HepG2 (cell line): ENCODE measurements around the gene FGFBP1.

ENCODE experiments used
- BHLHE40 ChIP-seq: IDR thresholded peaks from 2 replicates; pipeline ENCODE4 v1.6.1; 2011; ENCODE audit warnings: low read length, improper control_type of control experiment
- CBX2 ChIP-seq, 2 experiments: fragments of 200-600 bp in 1 of 2; sonication (generic); formaldehyde crosslinking in 1 of 2; IDR thresholded peaks; 2 replicates each; pipeline versions ENCODE4 v1.7.0 to v1.8.1; 2018 to 2022; ENCODE audit warnings: low read depth in 2 of 2, low read length in 1 of 2, mild to moderate bottlenecking in 1 of 2, missing genetic modification reagents in 1 of 2
- CEBPB ChIP-seq: IDR thresholded peaks from 2 replicates; pipeline ENCODE4 v1.6.1; 2011; ENCODE audit warnings: low read depth, low read length, improper control_type of control experiment, borderline replicate concordance
- CTCF ChIP-seq: sonication (generic); formaldehyde crosslinking; IDR thresholded peaks from 2 replicates; pipeline ENCODE4 v1.5.0; 2020; ENCODE audit warnings: mild to moderate bottlenecking, missing genetic modification reagents, moderate library complexity
- GABPA ChIP-seq, 2 experiments: IDR thresholded peaks; 2 replicates each; pipeline ENCODE4 v1.6.1; 2011 to 2016; ENCODE audit warnings: low read depth in 2 of 2, low read length in 1 of 2, missing biosample characterization in 1 of 2, missing genetic modification characterization in 1 of 2
- HOMEZ ChIP-seq: IDR thresholded peaks from 2 replicates; pipeline ENCODE4 v1.6.1; 2016; ENCODE audit warnings: low read depth
- MEIS1 ChIP-seq: sonication (generic); formaldehyde crosslinking; IDR thresholded peaks from 2 replicates; pipeline ENCODE4 v1.9.0; 2021; ENCODE audit warnings: mild to moderate bottlenecking, missing genetic modification reagents, moderate library complexity, borderline replicate concordance
- ZMAT5 ChIP-seq: sonication (generic); formaldehyde crosslinking; IDR thresholded peaks from 2 replicates; pipeline ENCODE4 v1.5.0; 2020; ENCODE audit warnings: mild to moderate bottlenecking, low read depth, missing genetic modification reagents, borderline replicate concordance
- ZNF329 ChIP-seq: sonication (generic); formaldehyde crosslinking; IDR thresholded peaks from 2 replicates; pipeline ENCODE4 v1.9.0; 2021; ENCODE audit warnings: low read depth, mild to moderate bottlenecking, missing genetic modification reagents

GRCh38 chr4:15935504-15936402 is 2.8 kb downstream of the FGFBP1 start:
- TF ChIP-seq ZMAT5 (CRISPR knock-in tag), result no peak
- no peak for TF ChIP-seq BHLHE40
- TF ChIP-seq CEBPB, result no peak
- TF ChIP-seq MEIS1 (CRISPR knock-in tag), result no peak
- no peak for TF ChIP-seq CBX2 (IDR thresholded peaks at IDR 0.05; ENCODE audit: low read depth, low read length)
- no peak for TF ChIP-seq CBX2 (CRISPR knock-in tag; IDR thresholded peaks at IDR 0.05; ENCODE audit: low read depth)
- no peak for TF ChIP-seq GABPA (IDR thresholded peaks at IDR 0.05; ENCODE audit: low read depth, low read length)
- no peak for TF ChIP-seq GABPA (CRISPR knock-in tag; IDR thresholded peaks at IDR 0.05; ENCODE audit: low read depth)
- no peak for TF ChIP-seq ZNF329
- no peak for TF ChIP-seq HOMEZ (CRISPR knock-in tag)
- no peak for TF ChIP-seq CTCF
